Thoracic aorta (tissue), 2 donors: ENCODE data around the gene DHPS. TPM values are rescaled to one million over a fixed set of nuclear protein-coding genes. Genes with fewer than 3 reads are reported as not detected.
"Not testable (repeated sequence)": the region's sequence is repeated elsewhere in the genome, so short reads cannot be mapped to it uniquely, and the experiment has no call there.

Experiments
- ATAC-seq: fragments of 150-250 bp; one replicate; pipeline ENCODE4 v1.8.0; 2017; ENCODE audit warnings: low read depth; ENCODE audit not compliant: insufficient number of reproducible peaks, low FRiP score
- DNase-seq: peaks from one replicate; pipeline ENCODE4 v3.0.0-alpha.2; 2020; ENCODE audit warnings: low spot score
- H3K27ac ChIP-seq, 2 donors: fragments of 200-600 bp; sonication (generic); 1 replicate in 1 of 2; 2 replicates in 1 of 2; pipeline ENCODE4 v1.5.1; 2016; ENCODE audit warnings: mild to moderate bottlenecking in 2 of 2, moderate library complexity in 2 of 2
- H3K27me3 ChIP-seq: fragments of 200-600 bp; sonication (generic); replicated peaks from 2 replicates; pipeline ENCODE4 v1.6.0; 2016; ENCODE audit warnings: mild to moderate bottlenecking; ENCODE audit not compliant: insufficient read depth
- H3K36me3 ChIP-seq: fragments of 200-600 bp; sonication (generic); one replicate; pipeline ENCODE4 v1.5.1; 2016
- H3K4me1 ChIP-seq, 2 donors: fragments of 200-600 bp; sonication (generic); 1 replicate in 1 of 2; 2 replicates in 1 of 2; pipeline versions ENCODE4 v1.5.1 to v1.6.0; 2016; ENCODE audit warnings: low read depth in 2 of 2, mild to moderate bottlenecking in 1 of 2; ENCODE audit not compliant: control insufficient read depth in 1 of 2
- H3K4me3 ChIP-seq: fragments of 200-600 bp; sonication (generic); 2 replicates; pipeline ENCODE4 v1.5.1; 2016; ENCODE audit warnings: mild to moderate bottlenecking
- H3K9me3 ChIP-seq: fragments of 200-600 bp; sonication (generic); 2 replicates; pipeline ENCODE4 v1.5.1; 2016
- total RNA-seq, 2 donors: library from RNA; depleted of rRNA; stranded (reverse); fragments of >200 nt; gene quantifications; one replicate each; pipeline versions ENCODE4 v1.1.0 to v1.2.3, GENCODE V29; 2016
- TF ChIP-seq, protein P1 (sequence below): fragments of 200-600 bp; sonication (generic); IDR thresholded peaks from one replicate; pipeline ENCODE4 v1.5.1; 2019; ENCODE audit warnings: antibody characterized with exemption

DHPS gene
- total RNA-seq, 2 donors from 2014 or later: 101 to 114 TPM

DNA sequence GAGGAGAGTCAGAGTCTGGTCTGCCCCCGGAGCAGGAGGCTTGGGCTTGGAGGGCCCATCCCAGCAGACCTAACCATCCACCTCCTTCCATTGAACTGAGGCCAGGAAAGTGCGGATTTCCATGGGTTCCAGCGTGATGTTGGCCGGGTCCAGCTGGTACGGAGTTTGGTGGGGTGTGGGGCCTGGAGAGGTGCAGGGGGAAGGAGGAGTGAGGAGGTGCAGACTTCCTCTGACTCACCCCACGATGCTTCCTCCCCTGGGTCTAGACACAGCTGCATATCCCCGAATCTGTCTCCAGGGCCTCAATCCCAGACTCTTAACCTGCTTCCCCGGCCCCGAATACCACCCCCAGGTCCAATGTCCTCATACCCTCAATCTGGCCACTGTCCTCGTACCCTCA, 35.1 kb downstream of the DHPS start:
- H3K4me3 ChIP-seq: no peak overlapping the region
- no peaks in the 10 kb centered on the region for H3K27me3 ChIP-seq
- no peak for ATAC-seq
- H3K36me3 ChIP-seq: no peaks in the 10 kb centered on the region
- no peak for DNase-seq
- no peak overlapping the region for H3K27ac ChIP-seq
- TF ChIP-seq, protein P1, sequence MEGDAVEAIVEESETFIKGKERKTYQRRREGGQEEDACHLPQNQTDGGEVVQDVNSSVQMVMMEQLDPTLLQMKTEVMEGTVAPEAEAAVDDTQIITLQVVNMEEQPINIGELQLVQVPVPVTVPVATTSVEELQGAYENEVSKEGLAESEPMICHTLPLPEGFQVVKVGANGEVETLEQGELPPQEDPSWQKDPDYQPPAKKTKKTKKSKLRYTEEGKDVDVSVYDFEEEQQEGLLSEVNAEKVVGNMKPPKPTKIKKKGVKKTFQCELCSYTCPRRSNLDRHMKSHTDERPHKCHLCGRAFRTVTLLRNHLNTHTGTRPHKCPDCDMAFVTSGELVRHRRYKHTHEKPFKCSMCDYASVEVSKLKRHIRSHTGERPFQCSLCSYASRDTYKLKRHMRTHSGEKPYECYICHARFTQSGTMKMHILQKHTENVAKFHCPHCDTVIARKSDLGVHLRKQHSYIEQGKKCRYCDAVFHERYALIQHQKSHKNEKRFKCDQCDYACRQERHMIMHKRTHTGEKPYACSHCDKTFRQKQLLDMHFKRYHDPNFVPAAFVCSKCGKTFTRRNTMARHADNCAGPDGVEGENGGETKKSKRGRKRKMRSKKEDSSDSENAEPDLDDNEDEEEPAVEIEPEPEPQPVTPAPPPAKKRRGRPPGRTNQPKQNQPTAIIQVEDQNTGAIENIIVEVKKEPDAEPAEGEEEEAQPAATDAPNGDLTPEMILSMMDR: no peak
- H3K4me1 ChIP-seq: peaks cover 9 to 11% of the 10 kb centered on the region in 2 donors
- H3K9me3 ChIP-seq: no peaks in the 10 kb centered on the region

DNA sequence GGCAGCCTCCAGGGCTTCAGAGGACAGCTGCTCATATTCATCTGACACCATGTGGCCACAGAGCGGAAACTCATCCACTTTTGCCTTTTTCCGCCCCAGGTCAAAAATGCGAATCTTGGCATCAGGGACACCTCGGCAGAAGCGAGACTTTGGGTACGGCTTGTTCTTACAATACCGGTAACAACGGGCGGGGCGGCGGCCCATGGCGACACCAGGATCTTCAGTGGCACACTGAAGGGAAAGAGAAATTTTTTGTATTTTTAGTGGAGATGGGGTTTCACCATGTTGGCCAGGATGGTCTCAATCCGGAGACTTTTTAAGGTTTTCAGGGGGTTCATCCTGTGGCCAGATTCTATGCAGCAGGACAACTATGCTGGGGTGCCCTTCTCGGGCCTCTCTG, 38.0 kb downstream of the DHPS start:
- H3K4me1 ChIP-seq: peaks cover 12 to 15% of the 10 kb centered on the region in 2 donors
- not testable (repeated sequence) for H3K27me3 ChIP-seq, H3K36me3 ChIP-seq, H3K4me3 ChIP-seq, DNase-seq, ATAC-seq, H3K27ac ChIP-seq, H3K9me3 ChIP-seq

DNA sequence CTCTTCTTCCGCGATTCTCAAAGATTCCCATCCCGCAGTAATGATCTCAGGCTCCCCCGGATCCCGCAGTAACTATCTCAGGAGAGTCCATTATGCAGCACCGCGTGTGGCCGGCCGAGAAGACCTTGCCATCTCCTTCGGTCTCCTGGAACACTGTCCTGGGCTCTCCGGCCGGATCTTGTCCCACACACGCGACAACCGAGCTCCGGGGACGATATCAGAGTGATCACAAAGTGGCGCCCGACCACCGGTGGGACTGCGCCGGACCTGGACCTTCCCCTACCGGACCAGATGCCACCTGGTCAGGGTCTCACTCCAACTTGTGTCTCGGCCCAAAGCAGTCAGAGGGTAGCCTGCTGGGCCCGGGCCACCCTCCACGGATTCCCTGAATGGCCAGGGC, 39.2 kb downstream of the DHPS start:
- Histone ChIP-seq H3K27ac (no peak overlapping the region), H3K9me3 (no peaks in the 10 kb centered on the region), H3K4me3 (no peak overlapping the region), H3K27me3 (no peaks in the 10 kb centered on the region), H3K36me3 (no peaks in the 10 kb centered on the region), H3K4me1 (peaks cover 3 to 5% of the 10 kb centered on the region in 2 donors)
- no peak for ATAC-seq
- no peak for DNase-seq
- TF ChIP-seq, protein P1: no peak

DNA sequence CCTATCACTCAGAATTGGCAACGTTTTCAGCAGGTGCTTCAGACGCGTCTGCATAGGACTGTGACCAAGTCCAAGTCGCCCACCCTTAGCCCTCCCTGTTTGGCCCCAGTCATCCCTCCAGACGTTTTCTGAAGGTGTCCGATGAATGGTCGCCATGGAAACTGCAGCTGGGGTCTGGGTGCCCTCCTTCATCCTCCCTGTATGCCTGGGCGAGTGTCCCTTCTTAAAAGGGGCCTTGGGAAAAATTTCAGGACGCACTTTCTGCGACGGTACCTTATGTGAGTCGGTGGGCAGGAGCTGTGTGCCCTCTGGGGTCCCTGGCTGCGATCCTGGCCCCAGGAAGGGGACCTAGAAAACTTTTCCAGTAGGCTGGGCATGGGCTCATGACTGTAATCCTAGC, 40.2 kb downstream of the DHPS start:
- ATAC-seq (no peak), DNase-seq (no peak)
- Histone ChIP-seq H3K36me3 (no peaks in the 10 kb centered on the region), H3K4me1 (peaks cover 3 to 5% of the 10 kb centered on the region in 2 donors), H3K9me3 (no peaks in the 10 kb centered on the region), H3K27ac (no peak overlapping the region), H3K27me3 (no peaks in the 10 kb centered on the region), H3K4me3 (no peak overlapping the region)
- TF ChIP-seq, protein P1: no peak

DNA sequence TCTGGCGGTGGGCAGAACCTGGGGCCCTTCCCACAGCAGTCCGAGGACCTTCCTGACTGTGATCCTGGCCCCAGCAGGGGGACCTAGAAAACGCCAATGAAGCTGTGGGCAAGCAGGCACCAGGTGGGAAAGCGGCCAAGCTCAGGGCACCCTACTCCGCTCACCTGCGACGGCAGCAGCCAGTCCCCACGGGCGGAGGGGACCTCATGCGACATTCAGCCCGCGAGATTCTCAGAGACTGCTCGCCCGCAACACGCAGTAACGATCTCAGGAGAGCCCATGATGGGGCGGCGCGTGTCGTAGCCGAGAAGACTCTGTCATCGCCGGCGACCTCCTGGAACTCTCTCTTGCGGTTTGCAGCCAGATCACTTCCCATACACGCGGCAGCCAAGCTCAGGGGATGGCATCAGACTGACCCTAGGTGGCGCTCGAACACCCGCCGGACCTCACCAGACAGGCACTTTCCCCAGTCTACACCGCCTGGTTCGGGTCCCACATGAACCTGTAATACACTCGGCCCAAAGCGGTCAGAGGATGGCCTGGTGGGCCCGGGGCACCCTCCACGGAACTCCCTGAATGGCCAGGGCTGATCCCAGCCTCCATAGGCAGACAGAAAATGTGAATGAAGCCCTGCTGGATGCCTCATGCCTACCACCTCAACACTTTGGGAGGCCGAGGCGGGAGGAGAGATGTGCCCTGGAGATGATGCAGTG, 41.6 kb downstream of the DHPS start:
- H3K36me3 ChIP-seq: no peaks in the 10 kb centered on the region
- peak overlapping the region; percentile 56 for H3K4me3 ChIP-seq
- H3K4me1 ChIP-seq: peaks cover 3 to 5% of the 10 kb centered on the region in 2 donors
- ATAC-seq: peak; percentile 58
- no peaks in the 10 kb centered on the region for H3K9me3 ChIP-seq
- TF ChIP-seq, protein P1: peak; percentile 77
- H3K27me3 ChIP-seq: no peaks in the 10 kb centered on the region
- DNase-seq: peak; percentile 45
- H3K27ac ChIP-seq: no peak overlapping the region
